ENCODE data around the gene RAB40B. TPM values are rescaled to one million over a fixed set of nuclear protein-coding genes. Genes with fewer than 3 reads are reported as not detected.
A peak's percentile ranks its signal among the peaks of the same experiment; 100 is the strongest.

Gene RAB40B
- total RNA-seq, 1 experiment from 2014 or later, result 22.4 TPM

GRCh38 chr17:82648165-82648668 lies 50.3 kb downstream of the RAB40B start, which contains the start of gene WDR45B:
Gene WDR45B, minus strand, starts transcription at chr17:82648444. Its CDS starts 104 bp downstream, at chr17:82648340.
- Histone ChIP-seq H3K27me3 (ENCODE audit: low read length) (no peaks in the 10 kb centered on the region), H3K4me3 (ENCODE audit: low read length) (peak within 1 kb of the TSS; percentile 95), H4K20me1 (ENCODE audit: low read length) (peaks cover 41% of the 10 kb centered on the region), H3K27ac (ENCODE audit: low read length) (peak within 1 kb of the TSS; percentile 89), H3K9me2 (replicated peaks; ENCODE audit: low read length) (no peaks in the 10 kb centered on the region), H3F3A (ENCODE audit: low read length, unreplicated experiment) (no peaks in the 10 kb centered on the region), H3K9me3 (ENCODE audit: low read length) (no peaks in the 10 kb centered on the region), H3K4me1 (ENCODE audit: insufficient read depth, low read length) (peaks cover 17% of the 10 kb centered on the region), H3K4me2 (ENCODE audit: low read length) (peak within 1 kb of the TSS; percentile 95), H2AFZ (ENCODE audit: low read length) (peak within 1 kb of the TSS; percentile 65; the same call in 1 of the 2 replicates), H3K36me3 (ENCODE audit: low read depth, low read length) (peaks cover 15% of the 10 kb centered on the region), H3K9ac (ENCODE audit: low read length) (peak within 1 kb of the TSS; percentile 100), H3K79me2 (ENCODE audit: low read length) (peaks cover 50% of the 10 kb centered on the region)
- ATAC-seq (peak; percentile 94), DNase-seq (peak; percentile 96)
- POLR2A ChIA-PET (ENCODE audit: unreplicated experiment), result no interaction called here
- BruUV-seq (replicated peaks), result no TSS peak
- CTCF ChIA-PET, result interaction anchor here (0.7 kb wide), 1 partner anchor 39 kb away, joined by 3 read pairs; no protein-coding TSS in a partner anchor
- intact Hi-C loops (cut with micrococcal nuclease), result no loop called here
- TF ChIP-seq CTCF (conservative IDR thresholded peaks at IDR 0.05; ENCODE audit: low read depth, low read length), result no peak
- TF ChIP-seq EZH2phosphoT487 (IDR thresholded peaks at IDR 0.05; ENCODE audit: borderline replicate concordance, low read length), result no peak
- no peak for TF ChIP-seq EZH2 (IDR thresholded peaks at IDR 0.05; ENCODE audit: low read length, unreplicated experiment)

- intact Hi-C loops (cut with micrococcal nuclease), result no loop called here
- Histone ChIP-seq H2AFZ (ENCODE audit: low read length) (peak overlapping the region; percentile 65; the same call in 1 of the 2 replicates), H3K4me2 (ENCODE audit: low read length) (peak overlapping the region; percentile 95), H3K27ac (ENCODE audit: low read length) (peak overlapping the region; percentile 89), H3K79me2 (ENCODE audit: low read length) (peaks cover 56% of the 10 kb centered on the region), H3K9ac (ENCODE audit: low read length) (peak overlapping the region; percentile 100), H3K36me3 (ENCODE audit: low read depth, low read length) (peaks cover 18% of the 10 kb centered on the region), H3K27me3 (ENCODE audit: low read length) (no peaks in the 10 kb centered on the region), H3K9me2 (replicated peaks; ENCODE audit: low read length) (no peaks in the 10 kb centered on the region), H3K9me3 (ENCODE audit: low read length) (no peaks in the 10 kb centered on the region), H3F3A (ENCODE audit: low read length, unreplicated experiment) (no peaks in the 10 kb centered on the region), H3K4me3 (ENCODE audit: low read length) (peak overlapping the region; percentile 95), H4K20me1 (ENCODE audit: low read length) (peaks cover 44% of the 10 kb centered on the region), H3K4me1 (ENCODE audit: insufficient read depth, low read length) (peaks cover 17% of the 10 kb centered on the region)
- ATAC-seq (peak; percentile 27), DNase-seq (peak; percentile 4)
- BruUV-seq (replicated peaks), result TSS peak; percentile 22
- POLR2A ChIA-PET (ENCODE audit: unreplicated experiment), result no interaction called here
- no peak for TF ChIP-seq CTCF (conservative IDR thresholded peaks at IDR 0.05; ENCODE audit: low read depth, low read length)
- TF ChIP-seq EZH2 (IDR thresholded peaks at IDR 0.05; ENCODE audit: low read length, unreplicated experiment), result no peak
- no peak for TF ChIP-seq EZH2phosphoT487 (IDR thresholded peaks at IDR 0.05; ENCODE audit: borderline replicate concordance, low read length)
- CTCF ChIA-PET, result no interaction called here
Observed at GRCh38 chr17:82647593-82648164, 50.8 kb downstream of the RAB40B start.

GRCh38 chr17:82645516-82645915 lies 53.0 kb downstream of the RAB40B start:
- Histone ChIP-seq H3K9me3 (ENCODE audit: low read length) (no peaks in the 10 kb centered on the region), H3F3A (ENCODE audit: low read length, unreplicated experiment) (no peaks in the 10 kb centered on the region), H3K4me3 (ENCODE audit: low read length) (no peak overlapping the region; the same call in 1 of the 2 replicates), H3K36me3 (ENCODE audit: low read depth, low read length) (peaks cover 37% of the 10 kb centered on the region), H3K27me3 (ENCODE audit: low read length) (no peaks in the 10 kb centered on the region), H3K27ac (ENCODE audit: low read length) (no peak overlapping the region), H4K20me1 (ENCODE audit: low read length) (peaks cover 45% of the 10 kb centered on the region), H3K9ac (ENCODE audit: low read length) (no peak overlapping the region), H3K9me2 (replicated peaks; ENCODE audit: low read length) (no peaks in the 10 kb centered on the region), H3K79me2 (ENCODE audit: low read length) (peaks cover 77% of the 10 kb centered on the region), H2AFZ (ENCODE audit: low read length) (no peak overlapping the region), H3K4me1 (ENCODE audit: insufficient read depth, low read length) (peaks cover 17% of the 10 kb centered on the region), H3K4me2 (ENCODE audit: low read length) (peak overlapping the region; percentile 95)
- CTCF ChIA-PET, result no interaction called here
- intact Hi-C loops (cut with micrococcal nuclease), result no loop called here
- POLR2A ChIA-PET (ENCODE audit: unreplicated experiment), result no interaction called here
- TF ChIP-seq CTCF (conservative IDR thresholded peaks at IDR 0.05; ENCODE audit: low read depth, low read length) (no peak), EZH2 (IDR thresholded peaks at IDR 0.05; ENCODE audit: low read length, unreplicated experiment) (no peak), EZH2phosphoT487 (IDR thresholded peaks at IDR 0.05; ENCODE audit: borderline replicate concordance, low read length) (no peak)
- ATAC-seq, result no peak
- no TSS peak for BruUV-seq (replicated peaks)
- DNase-seq, result peak; percentile 40
